Measurements from ENCODE around the gene AKAP8L. TPM values are rescaled to one million over a fixed set of nuclear protein-coding genes. Genes with fewer than 3 reads are reported as not detected.

The AKAP8L gene
- total and polyA plus RNA-seq, 8 donors: 32.7 to 239 (median 52.6) TPM

DNA sequence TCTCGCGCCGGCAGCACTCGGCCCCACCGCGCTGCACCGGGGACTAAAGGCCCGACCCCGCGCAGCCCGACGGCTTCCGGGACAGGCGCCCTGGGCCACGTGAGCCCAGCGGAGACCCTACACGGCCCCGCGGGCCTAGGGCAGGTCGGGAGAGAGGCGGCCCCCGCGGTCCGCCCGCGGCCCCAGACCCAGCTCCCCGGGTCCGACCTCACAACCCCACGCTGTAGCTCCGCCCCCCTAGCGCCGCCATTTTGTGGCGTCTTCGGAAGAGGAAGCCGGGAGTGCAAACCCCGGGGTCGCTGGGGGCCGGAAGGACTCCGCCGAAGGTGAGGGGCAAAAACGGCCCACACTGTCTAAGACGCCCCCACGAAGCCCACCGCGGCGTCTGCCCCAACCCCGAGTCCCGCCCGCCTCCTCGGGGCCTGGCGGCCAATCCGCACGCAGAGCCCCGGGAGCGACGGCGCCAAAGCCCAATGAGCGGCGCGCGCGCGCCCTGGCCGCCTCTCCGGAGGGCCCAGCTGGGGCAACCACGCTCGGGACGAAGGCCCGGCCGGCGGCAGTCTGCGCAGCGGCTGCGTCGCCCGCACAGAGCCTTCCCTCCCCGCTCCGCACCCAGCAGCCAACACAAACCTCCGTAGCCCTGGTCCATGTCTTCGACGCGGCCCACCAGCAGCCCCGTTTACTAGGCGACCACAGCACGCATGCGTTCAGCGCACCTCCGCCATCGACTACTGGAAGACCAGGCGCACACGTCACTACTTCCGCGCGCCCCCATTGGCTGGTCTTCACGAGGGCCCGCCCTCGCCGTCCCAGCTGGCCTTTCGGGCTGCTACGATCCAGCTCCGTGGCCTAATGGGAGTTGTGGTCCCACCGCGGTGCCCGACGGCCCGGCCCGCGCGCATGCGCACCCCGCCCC lies 39.4 kb downstream of the AKAP8L start, which contains the start of gene AKAP8:
AKAP8 (minus strand) TSS at position 705 of the 916 bp plus-strand sequence; CDS start at position 649, 56 bp downstream.
- Histone ChIP-seq H3K4me1 (peaks cover 0 to 15% (median 0%) of the 10 kb centered on the region in 3 donors), H3K36me3 (no peaks in the 10 kb centered on the region), H3K27me3 (no peaks in the 10 kb centered on the region), H3K4me3 (peak within 1 kb of the TSS; percentile 91 to 99 (median 96)), H3K27ac (peak within 1 kb of the TSS; percentile 88 to 97 (median 94)), H3K9me3 (no peaks in the 10 kb centered on the region)
- DNase-seq (peak; percentile 97 to 100 (median 98)), ATAC-seq (peak; percentile 92 to 97 (median 94)), FAIRE-seq (no peak)
- 0 to 1% methylated on average over 76 to 111 of the region's 111 CpGs for WGBS, 2 donors
- TF ChIP-seq, protein P1, sequence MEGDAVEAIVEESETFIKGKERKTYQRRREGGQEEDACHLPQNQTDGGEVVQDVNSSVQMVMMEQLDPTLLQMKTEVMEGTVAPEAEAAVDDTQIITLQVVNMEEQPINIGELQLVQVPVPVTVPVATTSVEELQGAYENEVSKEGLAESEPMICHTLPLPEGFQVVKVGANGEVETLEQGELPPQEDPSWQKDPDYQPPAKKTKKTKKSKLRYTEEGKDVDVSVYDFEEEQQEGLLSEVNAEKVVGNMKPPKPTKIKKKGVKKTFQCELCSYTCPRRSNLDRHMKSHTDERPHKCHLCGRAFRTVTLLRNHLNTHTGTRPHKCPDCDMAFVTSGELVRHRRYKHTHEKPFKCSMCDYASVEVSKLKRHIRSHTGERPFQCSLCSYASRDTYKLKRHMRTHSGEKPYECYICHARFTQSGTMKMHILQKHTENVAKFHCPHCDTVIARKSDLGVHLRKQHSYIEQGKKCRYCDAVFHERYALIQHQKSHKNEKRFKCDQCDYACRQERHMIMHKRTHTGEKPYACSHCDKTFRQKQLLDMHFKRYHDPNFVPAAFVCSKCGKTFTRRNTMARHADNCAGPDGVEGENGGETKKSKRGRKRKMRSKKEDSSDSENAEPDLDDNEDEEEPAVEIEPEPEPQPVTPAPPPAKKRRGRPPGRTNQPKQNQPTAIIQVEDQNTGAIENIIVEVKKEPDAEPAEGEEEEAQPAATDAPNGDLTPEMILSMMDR (IDR thresholded peaks at IDR 0.05): no peak
- intact Hi-C loops (cut with DNase I): no loop called here

DNA sequence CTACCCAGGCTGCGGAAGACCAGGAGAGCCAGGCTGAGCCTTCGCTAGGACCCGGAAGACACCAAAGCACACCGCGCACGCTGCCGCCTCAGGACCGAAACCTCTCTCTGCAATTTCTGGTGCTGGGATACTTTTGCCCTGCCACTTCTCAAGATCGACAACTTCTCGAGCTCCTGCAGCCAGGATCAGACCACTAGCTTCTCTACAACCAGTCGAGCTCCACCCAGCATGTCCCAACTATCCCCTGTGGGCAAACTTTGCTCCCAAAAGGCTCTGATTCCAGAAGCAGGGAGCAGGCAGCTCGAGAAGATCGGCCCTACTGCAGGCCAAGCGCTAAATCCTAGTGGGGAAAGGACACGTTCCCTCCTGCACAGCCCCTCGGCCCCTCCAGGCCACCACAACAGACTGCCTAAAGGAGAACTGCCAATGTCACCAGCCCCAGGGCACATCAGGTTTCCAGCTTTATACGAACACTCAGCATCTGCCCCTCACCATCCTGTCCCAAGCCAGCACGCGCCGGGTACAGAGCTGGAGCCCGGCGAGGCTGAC lies 40.2 kb downstream of the AKAP8L start:
- Histone ChIP-seq H3K4me3 (peak overlapping the region; percentile 91 to 99 (median 96)), H3K27ac (peak overlapping the region; percentile 88 to 97 (median 94)), H3K9me3 (no peaks in the 10 kb centered on the region), H3K4me1 (peaks cover 0 to 15% (median 0%) of the 10 kb centered on the region in 3 donors), H3K36me3 (no peaks in the 10 kb centered on the region), H3K27me3 (no peaks in the 10 kb centered on the region)
- intact Hi-C loops (cut with DNase I): no loop called here
- peak; percentile 23 to 43 (median 36) for ATAC-seq
- TF ChIP-seq, protein P1 (IDR thresholded peaks at IDR 0.05): no peak
- 0% methylated on average over 22 of the region's 22 CpGs for WGBS, 2 donors
- peak in 4 of 6 donors; percentile 50 to 71 (median 60) for DNase-seq
- no peak for FAIRE-seq

DNA sequence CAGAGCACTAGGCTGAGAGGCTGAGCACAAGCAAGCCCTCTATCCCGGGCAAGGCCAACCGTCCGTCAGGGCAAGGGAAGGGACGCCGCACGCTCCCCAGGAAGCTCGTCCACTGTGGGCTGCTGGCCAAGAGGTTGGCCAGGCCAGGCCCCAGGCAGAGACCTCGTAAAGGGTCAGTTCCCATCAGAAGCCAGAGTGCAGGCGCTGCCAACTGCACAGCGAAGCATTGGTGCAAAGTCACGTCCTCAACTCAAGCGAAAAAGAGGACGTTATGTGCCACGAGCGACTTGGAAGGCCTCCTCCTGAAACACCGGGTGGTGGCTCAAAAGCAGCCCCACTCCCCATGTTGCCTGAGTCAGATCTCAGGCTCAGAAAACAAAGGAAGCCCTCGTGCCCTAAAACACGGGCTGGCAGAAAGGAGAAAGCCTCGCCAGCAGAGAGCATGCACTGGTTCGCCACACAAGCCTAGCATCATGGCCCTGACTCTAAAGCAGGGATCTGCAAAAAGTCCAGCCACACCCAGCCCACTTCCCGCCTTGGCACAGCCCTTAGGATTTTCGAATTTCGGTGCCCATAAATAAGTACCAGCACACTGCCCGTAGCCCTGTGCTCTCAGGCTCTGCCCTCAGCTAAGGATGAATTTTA lies 43.9 kb downstream of the AKAP8L start:
- ATAC-seq: no peak
- Histone ChIP-seq H3K27me3 (no peaks in the 10 kb centered on the region), H3K27ac (no peak overlapping the region), H3K4me3 (no peak overlapping the region), H3K9me3 (no peaks in the 10 kb centered on the region), H3K36me3 (peaks cover 0 to 34% (median 17%) of the 10 kb centered on the region in 3 donors), H3K4me1 (peaks cover 0 to 15% (median 0%) of the 10 kb centered on the region in 3 donors)
- TF ChIP-seq, protein P1 (IDR thresholded peaks at IDR 0.05): no peak
- no peak for FAIRE-seq
- 73 to 77% methylated on average over 24 of the region's 24 CpGs for WGBS, 2 donors
- intact Hi-C loops (cut with DNase I): no loop called here
- peak in 1 of 6 donors; percentile 46 for DNase-seq

DNA sequence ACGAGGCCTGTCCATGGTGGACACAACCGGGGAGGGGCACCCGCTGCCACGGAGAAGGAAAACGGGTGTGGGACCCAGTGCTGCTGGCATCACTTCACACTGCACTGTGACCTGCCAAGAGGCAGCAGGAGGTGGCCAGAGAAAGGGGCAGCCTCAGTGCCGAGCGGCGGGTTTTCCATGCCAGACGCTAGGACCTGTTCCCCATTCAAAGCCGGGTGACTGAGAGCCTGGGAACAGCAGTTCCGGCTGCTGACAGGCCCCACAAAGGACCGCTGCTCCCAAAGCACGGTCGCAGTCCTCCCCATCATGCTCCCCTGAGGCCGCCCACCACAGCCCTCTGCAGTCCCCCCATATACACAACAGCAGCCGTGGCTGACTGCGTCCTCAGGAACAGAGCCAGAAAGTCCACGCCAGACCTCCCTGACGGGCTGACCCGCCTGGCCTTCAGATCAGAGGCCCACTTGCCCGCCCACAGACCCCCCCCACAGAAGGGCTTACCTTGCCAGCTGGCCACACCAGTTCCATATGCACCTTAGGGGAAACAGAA lies 44.6 kb downstream of the AKAP8L start:
- TF ChIP-seq, protein P1 (IDR thresholded peaks at IDR 0.05): no peak
- Histone ChIP-seq H3K4me1 (peaks cover 0 to 15% (median 0%) of the 10 kb centered on the region in 3 donors), H3K9me3 (no peaks in the 10 kb centered on the region), H3K27ac (no peak overlapping the region), H3K36me3 (peaks cover 0 to 42% (median 23%) of the 10 kb centered on the region in 3 donors), H3K4me3 (no peak overlapping the region), H3K27me3 (no peaks in the 10 kb centered on the region)
- FAIRE-seq (no peak), ATAC-seq (no peak), DNase-seq (peak in 2 of 6 donors; percentile 39 to 72)
- 80% methylated on average over 20 to 21 of the region's 21 CpGs for WGBS, 2 donors
- intact Hi-C loops (cut with DNase I): no loop called here
